Aorta (tissue), 5 donors: ENCODE data around the gene RPRD2. TPM values are rescaled to one million over a fixed set of nuclear protein-coding genes. Genes with fewer than 3 reads are reported as not detected.

Source experiments
- ATAC-seq: fragments of 200-7000 bp; cut with Tn5 transposase; one replicate; pipeline ENCODE4 v1.9.1; 2022; ENCODE audit warnings: moderate library complexity; ENCODE audit not compliant: low FRiP score
- DNase-seq, 2 donors: peaks; one replicate each; pipeline ENCODE4 v3.0.0-alpha.2; 2020
- H3K27ac ChIP-seq, 2 donors: one replicate each; pipeline ENCODE4 v1.5.1; 2013; ENCODE audit warnings: low read length in 2 of 2, mild to moderate bottlenecking in 2 of 2, moderate library complexity in 2 of 2, control low read depth in 1 of 2, inconsistent platforms in 1 of 2, low read depth in 1 of 2
- H3K27me3 ChIP-seq, 2 donors: one replicate each; pipeline ENCODE4 v1.6.1; 2013; ENCODE audit warnings: control low read depth in 1 of 2, low read length in 1 of 2, mild to moderate bottlenecking in 1 of 2, moderate library complexity in 1 of 2; ENCODE audit not compliant: insufficient read depth in 2 of 2, control insufficient read depth in 1 of 2
- H3K36me3 ChIP-seq, 2 donors: one replicate each; pipeline ENCODE4 v1.6.1; 2013; ENCODE audit warnings: control low read depth in 1 of 2, low read length in 1 of 2, mild to moderate bottlenecking in 1 of 2; ENCODE audit not compliant: insufficient read depth in 2 of 2, control insufficient read depth in 1 of 2
- H3K4me1 ChIP-seq, 2 donors: one replicate each; pipeline ENCODE4 v1.6.1; 2013; ENCODE audit warnings: low read length in 2 of 2, control low read depth in 1 of 2, mild to moderate bottlenecking in 1 of 2, moderate library complexity in 1 of 2; ENCODE audit not compliant: insufficient read depth in 2 of 2, control insufficient read depth in 1 of 2
- H3K4me3 ChIP-seq, 2 donors: one replicate each; pipeline ENCODE4 v1.5.1; 2013; ENCODE audit warnings: low read length in 2 of 2, control low read depth in 1 of 2, mild to moderate bottlenecking in 1 of 2
- H3K9me3 ChIP-seq: one replicate; pipeline ENCODE4 v1.6.1; 2013; ENCODE audit warnings: mild to moderate bottlenecking, low read length; ENCODE audit not compliant: control insufficient read depth
- WGBS, 2 donors: extraction: QIAGEN DNeasy Blood & Tissue Kit; methylation state at CpG; one replicate each; pipeline ENCODE4 v1.1.7; 2013; 5-methylcytosine and 5-hydroxymethylcytosine counted together
- intact Hi-C, 2 donors: fragments of 100-400 bp; cut with DNase I; formaldehyde crosslinking; loops; one replicate each; pipeline versions ENCODE4 v1.14.2 to v1.15.0; 2022
- microRNA-seq, 2 donors: library from miRNA; unstranded; fragments of <30 nt; microRNA quantifications; one replicate each; pipeline ENCODE4 v1.2.0, GENCODE V29; 2020
- polyA plus RNA-seq, 2 donors: library from polyadenylated mRNA; stranded (reverse); fragments of 200-250 nt; gene quantifications; one replicate each; pipeline ENCODE4 v1.2.3, GENCODE V29; 2013
- total RNA-seq, 2 donors: library from RNA; stranded (reverse); fragmentation: NEBNext Ultra II Directional; extraction: Animal tissue kit (Norgen Biotek cat#: 25700); gene quantifications; one replicate each; pipeline ENCODE4 v1.2.1, GENCODE V29; 2021
- donor health status: healthy with polysubstance abuse.
- donor health status: Bipolar disorder and iron deficiency.
- donor health status: DM: no; HTN: no; CAD: no.
- donor health status: DM: no; HTN: no; CAD: no.
- donor health status: DM: yes; HTN: yes; CAD: no.

The RPRD2 gene
- total and polyA plus RNA-seq, 4 donors, result 4.5 to 30.9 (median 19.1) TPM

- Histone ChIP-seq H3K9me3 (no peaks in the 10 kb centered on the region), H3K27me3 (no peaks in the 10 kb centered on the region), H3K4me3 (no peak overlapping the region), H3K27ac (no peak overlapping the region), H3K36me3 (no peaks in the 10 kb centered on the region), H3K4me1 (no peaks in the 10 kb centered on the region)
- ATAC-seq (no peak), DNase-seq (no peak)
- 23 to 24% methylated on average over 4 of the region's 4 CpGs for WGBS, 2 donors
- intact Hi-C loops, result loop anchor here in 1 of 2 donors (5.0 kb wide), 1 partner anchor 44 kb away; no protein-coding TSS in a partner anchor
Observed at GRCh38 chr1:150516616-150517015, 152.7 kb downstream of the RPRD2 start.

GRCh38 chr1:150521196-150521968 lies 157.4 kb downstream of the RPRD2 start:
- intact Hi-C loops, result no loop called here
- WGBS, 2 donors, result 66 to 69% methylated on average over 1 of the region's 1 CpG
- no peak overlapping the region for H3K27ac ChIP-seq
- H3K4me1 ChIP-seq, result no peaks in the 10 kb centered on the region
- DNase-seq, result no peak
- H3K36me3 ChIP-seq, result no peaks in the 10 kb centered on the region
- H3K27me3 ChIP-seq, result no peaks in the 10 kb centered on the region
- H3K4me3 ChIP-seq, result no peak overlapping the region
- no peaks in the 10 kb centered on the region for H3K9me3 ChIP-seq
- no peak for ATAC-seq

- no peak for ATAC-seq
- H3K27ac ChIP-seq, result no peak overlapping the region
- no peaks in the 10 kb centered on the region for H3K9me3 ChIP-seq
- no peak overlapping the region for H3K4me3 ChIP-seq
- H3K36me3 ChIP-seq, result no peaks in the 10 kb centered on the region
- H3K4me1 ChIP-seq, result no peaks in the 10 kb centered on the region
- intact Hi-C loops, result no loop called here
- 86 to 88% methylated on average over 3 of the region's 3 CpGs for WGBS, 2 donors
- no peaks in the 10 kb centered on the region for H3K27me3 ChIP-seq
- DNase-seq, result no peak
Observed at GRCh38 chr1:150525348-150525747, 161.4 kb downstream of the RPRD2 start.

Small RNAs within 50 kb of the gene (microRNA-seq; reads per million reads assigned to microRNA genes)
- gene MIR6878, result 0 reads per million in 2 donors

Other genes with a start within 250 kb of the RPRD2 start
- gene PLEKHO1, start 214.2 kb upstream of the RPRD2 start, total RNA-seq, result 100 to 1,000 TPM in 1 of 2 donors, 10 to 100 TPM in 1; 90.6 to 146 TPM
- gene PLEKHO1, start 214.2 kb upstream of the RPRD2 start, polyA plus RNA-seq, result 100 to 1,000 TPM in 1 of 2 donors, 10 to 100 TPM in 1; 56.6 to 146 TPM
- gene ANP32E, start 128.0 kb upstream of the RPRD2 start, total RNA-seq, result 10 to 100 TPM; 32.9 to 37.1 TPM
- gene ANP32E, start 128.0 kb upstream of the RPRD2 start, polyA plus RNA-seq, result 10 to 100 TPM; 24.6 to 44.8 TPM
- gene CA14, start 106.4 kb upstream of the RPRD2 start, total RNA-seq, result not detected
- not detected for gene CA14, start 106.4 kb upstream of the RPRD2 start, polyA plus RNA-seq
- gene APH1A, start 95.1 kb upstream of the RPRD2 start, total RNA-seq, result 10 to 100 TPM; 69.9 to 82.9 TPM
- 10 to 100 TPM; 67.8 to 75.8 TPM for gene APH1A, start 95.1 kb upstream of the RPRD2 start, polyA plus RNA-seq
- 10 to 100 TPM; 33.0 to 34.9 TPM for gene C1orf54, start 91.4 kb upstream of the RPRD2 start, total RNA-seq
- gene C1orf54, start 91.4 kb upstream of the RPRD2 start, polyA plus RNA-seq, result 100 to 1,000 TPM; 102 to 278 TPM
- gene CIART, start 81.6 kb upstream of the RPRD2 start, total RNA-seq, result 1 to 10 TPM; 3.0 to 6.6 TPM
- 10 to 100 TPM in 1 of 2 donors, 1 to 10 TPM in 1; 5.3 to 18.0 TPM for gene CIART, start 81.6 kb upstream of the RPRD2 start, polyA plus RNA-seq
- gene MRPS21, start 70.3 kb upstream of the RPRD2 start, total RNA-seq, result 10 to 100 TPM; 39.6 to 44.9 TPM
- 10 to 100 TPM; 91.9 to 98.9 TPM for gene MRPS21, start 70.3 kb upstream of the RPRD2 start, polyA plus RNA-seq
- gene PRPF3, start 42.6 kb upstream of the RPRD2 start, total RNA-seq, result 10 to 100 TPM; 52.2 to 83.3 TPM
- 10 to 100 TPM; 19.3 to 79.0 TPM for gene PRPF3, start 42.6 kb upstream of the RPRD2 start, polyA plus RNA-seq
- 10 to 100 TPM; 10.6 to 16.9 TPM for gene TARS2, start 123.3 kb downstream of the RPRD2 start, total RNA-seq
- gene TARS2, start 123.3 kb downstream of the RPRD2 start, polyA plus RNA-seq, result 10 to 100 TPM in 1 of 2 donors, 1 to 10 TPM in 1; 8.4 to 18.6 TPM
- 10 to 100 TPM; 26.3 to 57.6 TPM for gene ECM1, start 144.0 kb downstream of the RPRD2 start, total RNA-seq
- gene ECM1, start 144.0 kb downstream of the RPRD2 start, polyA plus RNA-seq, result 10 to 100 TPM in 1 of 2 donors, 1 to 10 TPM in 1; 8.1 to 32.6 TPM
- under 1 TPM in 1 of 2 donors, not detected in 1; 0.99 TPM for gene FALEC, start 151.6 kb downstream of the RPRD2 start, total RNA-seq
- gene FALEC, start 151.6 kb downstream of the RPRD2 start, polyA plus RNA-seq, result 1 to 10 TPM in 1 of 2 donors, not detected in 1; 1.1 TPM
- 10 to 100 TPM; 94.4 to 98.0 TPM for gene ADAMTSL4, start 185.3 kb downstream of the RPRD2 start, total RNA-seq
- 10 to 100 TPM in 1 of 2 donors, 1 to 10 TPM in 1; 8.8 to 50.4 TPM for gene ADAMTSL4, start 185.3 kb downstream of the RPRD2 start, polyA plus RNA-seq
- 100 to 1,000 TPM; 247 to 533 TPM for gene MCL1, start 215.5 kb downstream of the RPRD2 start, total RNA-seq
- gene MCL1, start 215.5 kb downstream of the RPRD2 start, polyA plus RNA-seq, result 100 to 1,000 TPM; 146 to 200 TPM